Mesothelial cell of epicardium (in vitro differentiated cells): ENCODE measurements around the gene NT5C1A. TPM values are rescaled to one million over a fixed set of nuclear protein-coding genes. Genes with fewer than 3 reads are reported as not detected.

ENCODE experiments used
- DNase-seq, 2 experiments: peaks; one replicate each; pipeline ENCODE4 v3.0.0; 2021; ENCODE audit warnings: low spot score in 2 of 2; ENCODE audit not compliant: unreplicated experiment in 2 of 2
- H3K27ac Mint-ChIP-seq: 2 replicates; pipeline ENCODE4 v1.8.0; 2021; ENCODE audit warnings: mixed read lengths
- H3K27me3 Mint-ChIP-seq: 2 replicates; pipeline ENCODE4 v1.8.0; 2021; ENCODE audit warnings: low read depth, mixed read lengths
- H3K36me3 Mint-ChIP-seq: 2 replicates; pipeline ENCODE4 v1.8.0; 2021; ENCODE audit warnings: mixed read lengths
- H3K4me1 Mint-ChIP-seq: 2 replicates; pipeline ENCODE4 v1.8.0; 2021; ENCODE audit warnings: mixed read lengths
- H3K4me3 Mint-ChIP-seq: 2 replicates; pipeline ENCODE4 v1.8.0; 2021; ENCODE audit warnings: mild to moderate bottlenecking, moderate library complexity, mixed read lengths
- H3K9me3 Mint-ChIP-seq: 2 replicates; pipeline ENCODE4 v1.8.0; 2021; ENCODE audit warnings: mixed read lengths
- total RNA-seq: library from RNA; stranded (reverse); gene quantifications from 3 replicates; pipeline ENCODE4 v1.2.1, GENCODE V29; 2021
- TF ChIP-seq, protein P1 (sequence below): fragments of 200-600 bp; sonication (generic); IDR thresholded peaks from one replicate; pipeline ENCODE4 v1.5.0; 2021; ENCODE audit warnings: antibody characterized with exemption; ENCODE audit not compliant: unreplicated experiment

The NT5C1A gene
- total RNA-seq, 1 donor from 2014 or later, result not detected

DNA sequence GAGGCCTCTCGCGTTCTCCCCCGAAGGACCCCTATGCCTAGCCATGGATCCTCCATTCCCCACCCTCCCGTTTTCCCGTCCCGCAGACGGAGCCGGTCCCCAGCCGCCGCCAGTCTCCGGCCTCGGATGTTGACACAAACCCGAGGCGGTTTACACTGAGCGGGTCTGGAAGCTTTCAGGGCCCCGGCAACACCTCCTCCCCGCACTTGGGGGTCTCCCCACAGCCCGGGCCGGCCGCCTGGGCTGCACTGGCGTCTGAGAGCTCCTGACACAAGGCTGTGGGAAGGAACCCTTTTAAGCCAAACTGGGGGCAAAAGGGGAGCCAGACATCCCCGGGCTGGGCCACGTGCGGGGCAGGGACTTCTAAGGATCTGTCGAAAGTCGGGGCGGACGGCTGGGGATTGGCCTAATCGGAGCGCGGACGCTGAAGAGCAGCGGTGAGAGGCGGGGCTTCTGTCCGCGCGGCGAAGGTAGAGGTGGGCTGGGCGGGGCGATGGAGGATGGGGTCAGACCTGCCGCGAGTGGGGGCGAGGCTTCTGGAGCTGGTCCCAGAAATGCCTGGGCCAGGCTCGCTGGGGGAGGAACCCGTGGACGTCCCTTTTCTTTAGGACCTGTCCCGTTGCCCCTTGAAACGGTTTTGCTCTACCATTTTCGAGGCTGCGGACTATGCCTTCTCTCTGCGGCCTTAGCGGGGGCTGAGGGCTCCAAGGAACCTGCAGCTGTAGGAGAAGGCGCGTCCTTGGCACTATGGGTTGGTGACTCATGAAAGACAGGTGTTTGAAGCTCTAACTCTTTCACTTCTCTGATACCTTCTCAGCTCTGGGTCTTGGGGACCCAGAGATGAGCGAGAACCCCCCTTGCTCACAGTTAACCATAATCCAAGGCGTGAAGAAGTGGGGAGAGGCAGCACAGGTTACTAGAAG lies 20.5 kb upstream of the NT5C1A start:
- H3K27ac Mint-ChIP-seq, result no peak overlapping the region

DNA sequence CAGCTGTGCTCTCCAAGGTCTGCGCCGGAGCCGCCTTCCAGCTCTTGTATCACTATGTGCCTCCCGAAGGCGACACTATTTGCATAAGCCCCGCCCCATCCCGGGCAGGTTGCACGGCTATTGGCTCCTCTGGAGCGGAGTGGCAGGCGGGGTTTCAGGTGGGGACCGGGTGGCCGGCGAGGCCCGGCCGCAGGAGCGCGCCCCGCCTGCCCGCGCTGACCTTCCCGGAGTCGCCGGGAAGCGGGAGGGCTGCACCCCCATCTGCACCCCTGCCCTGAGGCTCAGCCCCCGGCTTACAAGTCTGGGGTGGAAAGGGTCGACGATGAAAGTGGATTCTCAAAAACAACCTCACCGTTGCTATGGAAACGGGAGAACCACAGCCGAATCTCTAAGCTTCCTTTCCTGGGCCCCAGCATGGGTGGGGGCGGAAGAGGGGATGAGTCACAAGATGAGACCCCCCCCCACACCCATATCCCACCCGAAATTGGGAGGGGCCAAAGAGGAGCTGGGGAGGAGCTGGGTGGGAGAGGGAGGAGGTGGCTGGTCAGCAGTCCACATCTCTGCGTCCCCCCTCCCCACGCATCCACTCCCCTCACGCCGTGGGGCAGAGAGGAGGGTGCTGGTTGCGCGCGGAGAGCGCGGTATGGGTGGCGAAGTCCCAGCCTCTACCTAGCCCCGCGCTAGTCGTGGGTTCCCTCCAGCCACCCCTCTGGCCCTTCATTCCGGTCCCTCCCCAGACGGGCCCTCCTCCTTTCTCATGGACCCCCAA lies 19.7 kb upstream of the NT5C1A start, which contains the start of gene HPCAL4:
TSS of gene HPCAL4 (minus strand) at position 51 of the 769 bp plus-strand sequence. CDS start 6,830 bp downstream, outside the sequence.
- Mint-ChIP-seq H3K36me3 (no peaks in the 10 kb centered on the region), H3K9me3 (no peaks in the 10 kb centered on the region), H3K4me1 (peaks cover 20% of the 10 kb centered on the region), H3K27me3 (peaks cover 93% of the 10 kb centered on the region), H3K4me3 (peak within 1 kb of the TSS; percentile 53), H3K27ac (no peak within 1 kb of the TSS)
- TF ChIP-seq, protein P1, sequence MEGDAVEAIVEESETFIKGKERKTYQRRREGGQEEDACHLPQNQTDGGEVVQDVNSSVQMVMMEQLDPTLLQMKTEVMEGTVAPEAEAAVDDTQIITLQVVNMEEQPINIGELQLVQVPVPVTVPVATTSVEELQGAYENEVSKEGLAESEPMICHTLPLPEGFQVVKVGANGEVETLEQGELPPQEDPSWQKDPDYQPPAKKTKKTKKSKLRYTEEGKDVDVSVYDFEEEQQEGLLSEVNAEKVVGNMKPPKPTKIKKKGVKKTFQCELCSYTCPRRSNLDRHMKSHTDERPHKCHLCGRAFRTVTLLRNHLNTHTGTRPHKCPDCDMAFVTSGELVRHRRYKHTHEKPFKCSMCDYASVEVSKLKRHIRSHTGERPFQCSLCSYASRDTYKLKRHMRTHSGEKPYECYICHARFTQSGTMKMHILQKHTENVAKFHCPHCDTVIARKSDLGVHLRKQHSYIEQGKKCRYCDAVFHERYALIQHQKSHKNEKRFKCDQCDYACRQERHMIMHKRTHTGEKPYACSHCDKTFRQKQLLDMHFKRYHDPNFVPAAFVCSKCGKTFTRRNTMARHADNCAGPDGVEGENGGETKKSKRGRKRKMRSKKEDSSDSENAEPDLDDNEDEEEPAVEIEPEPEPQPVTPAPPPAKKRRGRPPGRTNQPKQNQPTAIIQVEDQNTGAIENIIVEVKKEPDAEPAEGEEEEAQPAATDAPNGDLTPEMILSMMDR, result no peak
- peak; percentile 83 to 94 for DNase-seq

More for the DNA sequence above, 20.5 kb upstream of the NT5C1A start:
- TF ChIP-seq, protein P1, result no peak
- peaks cover 21% of the 10 kb centered on the region for H3K4me1 Mint-ChIP-seq
- peaks cover 93% of the 10 kb centered on the region for H3K27me3 Mint-ChIP-seq
- DNase-seq, result peak in 1 of 2 experiments; percentile 51
- peak overlapping the region; percentile 53 for H3K4me3 Mint-ChIP-seq
- no peaks in the 10 kb centered on the region for H3K36me3 Mint-ChIP-seq
- H3K9me3 Mint-ChIP-seq, result no peaks in the 10 kb centered on the region

DNA sequence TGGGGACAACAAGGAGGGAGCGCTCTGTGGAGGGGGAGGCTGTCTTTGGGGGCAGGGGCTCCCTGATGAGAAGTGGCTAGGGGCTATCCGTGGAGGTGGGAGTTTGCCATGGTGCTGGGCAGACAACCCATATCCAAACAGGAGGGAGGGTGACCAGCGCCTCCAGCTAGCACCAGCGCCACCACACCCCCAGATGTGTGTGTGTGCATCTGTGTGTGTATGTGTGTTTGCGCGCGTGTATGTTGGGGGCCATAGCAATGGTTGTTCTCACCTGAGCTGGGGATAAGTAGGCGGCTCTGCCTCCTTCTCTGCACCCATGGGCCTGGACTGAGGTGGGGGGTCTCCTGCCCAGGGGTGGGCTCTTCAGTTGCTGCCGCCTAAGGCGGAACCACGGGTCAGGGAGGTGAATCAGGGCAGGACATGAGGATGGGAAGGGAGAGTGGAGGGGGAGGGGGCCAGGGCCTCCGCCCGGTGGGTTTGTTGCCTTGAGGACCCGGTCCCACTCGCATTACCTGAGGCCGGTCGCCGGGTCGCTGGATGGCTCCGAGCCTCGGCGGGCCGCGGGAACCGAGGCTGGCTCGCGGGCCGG lies 19.0 kb upstream of the NT5C1A start:
- Mint-ChIP-seq H3K4me3 (peak overlapping the region; percentile 34), H3K27me3 (peaks cover 95% of the 10 kb centered on the region), H3K27ac (no peak overlapping the region), H3K4me1 (peaks cover 17% of the 10 kb centered on the region), H3K36me3 (no peaks in the 10 kb centered on the region), H3K9me3 (no peaks in the 10 kb centered on the region)
- TF ChIP-seq, protein P1, result no peak
- DNase-seq, result no peak

GRCh38 chr1:39690225-39690624 lies 18.3 kb upstream of the NT5C1A start:
- H3K27me3 Mint-ChIP-seq, result peaks cover 95% of the 10 kb centered on the region
- peaks cover 16% of the 10 kb centered on the region for H3K4me1 Mint-ChIP-seq
- no peak for DNase-seq
- H3K9me3 Mint-ChIP-seq, result no peaks in the 10 kb centered on the region
- peak overlapping the region; percentile 22 for H3K4me3 Mint-ChIP-seq
- no peak overlapping the region for H3K27ac Mint-ChIP-seq
- H3K36me3 Mint-ChIP-seq, result no peaks in the 10 kb centered on the region
- TF ChIP-seq, protein P1, result no peak

DNA sequence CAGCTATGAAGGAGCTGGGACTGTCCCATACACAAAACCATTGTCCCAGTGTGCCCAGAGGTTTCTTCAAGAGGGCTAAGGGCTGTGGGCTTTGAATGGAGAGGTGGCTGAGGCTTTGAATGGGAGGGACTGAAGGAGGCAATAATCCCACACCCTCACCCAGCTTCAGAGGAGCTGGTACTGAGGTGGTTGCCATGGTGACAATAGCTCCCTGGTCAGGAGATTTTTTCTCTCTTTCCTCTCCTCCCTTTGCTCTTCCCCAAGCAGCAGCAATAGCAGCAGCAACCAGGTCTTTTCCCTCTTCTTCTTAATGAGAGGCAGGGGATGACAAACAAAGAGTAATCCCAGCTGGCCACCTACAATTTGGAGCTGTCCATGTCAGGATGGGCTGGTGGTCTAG lies 17.7 kb upstream of the NT5C1A start:
- Mint-ChIP-seq H3K36me3 (no peaks in the 10 kb centered on the region), H3K27ac (no peak overlapping the region), H3K4me3 (no peak overlapping the region)

More for the DNA sequence above, 17.7 kb upstream of the NT5C1A start:
- Mint-ChIP-seq H3K27me3 (peaks cover 95% of the 10 kb centered on the region), H3K9me3 (no peaks in the 10 kb centered on the region), H3K4me1 (peaks cover 14% of the 10 kb centered on the region)
- DNase-seq, result no peak
- TF ChIP-seq, protein P1, result no peak
